Ovary (tissue), 9 donors: Measurements from ENCODE around the gene FAT1. TPM values are rescaled to one million over a fixed set of nuclear protein-coding genes. Genes with fewer than 3 reads are reported as not detected.

Source experiments
- DNase-seq, 5 donors: peaks; one replicate each; pipeline ENCODE4 v3.0.0-alpha.2; 2019 to 2020
- H3K27ac ChIP-seq, 2 donors: fragments of 200-600 bp; one replicate each; pipeline versions ENCODE4 v1.5.1 to v1.8.0; 2019 to 2022
- H3K27me3 ChIP-seq: fragments of 200-600 bp; one replicate; pipeline ENCODE4 v1.8.0; 2022
- H3K36me3 ChIP-seq: fragments of 200-600 bp; sonication (generic); one replicate; pipeline ENCODE4 v1.5.1; 2019
- H3K4me1 ChIP-seq: one replicate; pipeline ENCODE4 v1.8.1; 2013; ENCODE audit warnings: mild to moderate bottlenecking, moderate library complexity; ENCODE audit not compliant: insufficient read depth
- H3K4me3 ChIP-seq: fragments of 200-600 bp; sonication (generic); one replicate; pipeline ENCODE4 v1.5.1; 2017
- H3K9me3 ChIP-seq, 2 donors: fragments of 200-600 bp in 1 of 2; sonication (generic) in 1 of 2; one replicate each; pipeline versions ENCODE4 v1.5.1 to v1.8.1; 2013 to 2019; ENCODE audit warnings: mild to moderate bottlenecking in 1 of 2, moderate library complexity in 1 of 2
- EP300 ChIP-seq: sonication (generic); formaldehyde crosslinking; IDR thresholded peaks from one replicate; pipeline ENCODE4 v1.6.1; 2017; ENCODE audit warnings: antibody characterized with exemption
- POLR2A ChIP-seq: fragments of 450-650 bp; IDR thresholded peaks from one replicate; pipeline ENCODE4 v1.6.1; 2017; ENCODE audit warnings: antibody characterized with exemption, mild to moderate bottlenecking, moderate library complexity
- WGBS, 3 donors: extraction: QIAGEN DNeasy Blood & Tissue Kit in 1 of 3; methylation state at CpG; one replicate each; pipeline versions ENCODE4 v1.1.5 to v1.1.7; 2013 to 2017; 5-methylcytosine and 5-hydroxymethylcytosine counted together
- intact Hi-C, 4 donors: fragments of 100-400 bp; cut with DNase I; formaldehyde crosslinking; loops; one replicate each; pipeline versions ENCODE4 v1.11.0 to v1.15.1; 2022 to 2023
- polyA plus RNA-seq, 2 donors: library from polyadenylated mRNA; stranded (reverse); fragments of 200-250 nt in 1 of 2; fragments of 350-450 nt in 1 of 2; fragmentation: Illumina TruSeq in 1 of 2; extraction: RNeasy Lipid Tissue Mini Kit (QIAGEN cat#74804) in 1 of 2; gene quantifications; one replicate each; pipeline ENCODE4 v1.2.3, GENCODE V29; 2013 to 2014
- total RNA-seq, 7 donors: library from RNA; depleted of rRNA in 2 of 7; stranded (reverse); fragments of >200 nt in 2 of 7; fragmentation: NEBNext Ultra II Directional in 3 of 7; extraction: Animal tissue kit (Norgen Biotek cat#: 25700) in 3 of 7; gene quantifications; one replicate each; pipeline versions ENCODE4 v1.1.0 to v1.2.4, GENCODE V29; 2016 to 2023
- TF ChIP-seq, protein P1 (sequence below), 3 donors: fragments of 450-650 bp in 2 of 3; fragments of 200-600 bp in 1 of 3; IDR thresholded peaks; one replicate each; pipeline versions ENCODE4 v1.5.1 to v1.8.0; 2016 to 2022; ENCODE audit warnings: antibody characterized with exemption in 3 of 3, mild to moderate bottlenecking in 1 of 3
- donor health status: DM: no; HTN: no; CAD: no; lungs with moderate emphysema.
- donor health status: DM: no; HTN: no; CAD: no.
- donor health status: Bipolar disorder and iron deficiency.
- donor health status: DM: yes; HTN: yes; CAD: no.
- donor health status: DM: no; HTN: no; CAD: no.
- donor health status: DM: yes; HTN: yes; CAD: no.

The FAT1 gene
- total and polyA plus RNA-seq, 9 donors: 20.5 to 78.6 (median 46.6) TPM

DNA sequence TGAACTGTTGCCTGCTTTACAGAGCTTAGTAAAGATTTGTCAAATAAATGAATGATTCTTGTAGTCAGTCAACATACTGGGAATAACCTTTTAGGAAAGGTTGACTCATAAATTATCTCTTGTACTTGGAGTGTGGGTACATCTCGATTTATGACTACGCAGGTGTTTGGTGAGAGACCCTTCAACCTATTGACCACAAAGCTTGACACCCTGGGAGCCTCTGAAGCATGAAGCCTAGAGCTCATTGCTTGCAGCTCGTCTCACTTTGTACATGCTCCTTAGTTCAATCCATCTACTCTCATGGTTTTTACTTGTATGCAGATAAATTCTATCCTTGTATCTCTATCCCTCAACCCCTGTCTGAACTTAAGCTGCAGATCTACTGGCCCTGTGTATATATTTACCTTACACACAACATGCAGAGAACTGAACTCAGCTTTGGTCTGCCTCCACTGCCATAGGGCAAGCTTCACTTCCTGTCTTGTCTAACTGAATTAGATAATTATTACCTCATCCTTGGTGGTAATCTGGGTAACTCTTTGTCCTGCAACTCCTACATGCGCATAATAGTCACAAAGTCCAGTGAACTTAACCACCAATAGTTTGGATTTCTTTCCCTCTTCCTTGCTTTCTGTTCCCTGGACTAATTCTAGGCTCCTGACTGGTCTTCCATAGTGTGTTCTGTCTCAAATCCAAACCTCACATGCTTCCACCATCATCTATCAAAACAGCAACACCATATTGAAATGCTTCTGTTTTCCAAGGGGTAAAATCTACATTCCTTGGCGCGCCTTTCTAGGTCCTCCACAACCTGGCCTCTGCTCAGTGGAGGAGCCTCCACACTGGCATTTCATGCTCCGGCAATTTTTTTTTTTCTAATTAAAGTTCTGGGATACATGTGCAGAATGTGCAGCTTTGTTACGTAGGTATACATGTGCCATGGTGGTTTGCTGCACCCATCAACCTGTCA lies 32.2 kb upstream of the FAT1 start:
- WGBS, 3 donors: 90 to 95% (median 95%) methylated on average over 8 of the region's 8 CpGs
- Histone ChIP-seq H3K36me3 (no peaks in the 10 kb centered on the region), H3K9me3 (no peaks in the 10 kb centered on the region), H3K27me3 (no peaks in the 10 kb centered on the region), H3K4me3 (no peak overlapping the region), H3K27ac (no peak overlapping the region), H3K4me1 (no peaks in the 10 kb centered on the region)
- TF ChIP-seq, protein P1, sequence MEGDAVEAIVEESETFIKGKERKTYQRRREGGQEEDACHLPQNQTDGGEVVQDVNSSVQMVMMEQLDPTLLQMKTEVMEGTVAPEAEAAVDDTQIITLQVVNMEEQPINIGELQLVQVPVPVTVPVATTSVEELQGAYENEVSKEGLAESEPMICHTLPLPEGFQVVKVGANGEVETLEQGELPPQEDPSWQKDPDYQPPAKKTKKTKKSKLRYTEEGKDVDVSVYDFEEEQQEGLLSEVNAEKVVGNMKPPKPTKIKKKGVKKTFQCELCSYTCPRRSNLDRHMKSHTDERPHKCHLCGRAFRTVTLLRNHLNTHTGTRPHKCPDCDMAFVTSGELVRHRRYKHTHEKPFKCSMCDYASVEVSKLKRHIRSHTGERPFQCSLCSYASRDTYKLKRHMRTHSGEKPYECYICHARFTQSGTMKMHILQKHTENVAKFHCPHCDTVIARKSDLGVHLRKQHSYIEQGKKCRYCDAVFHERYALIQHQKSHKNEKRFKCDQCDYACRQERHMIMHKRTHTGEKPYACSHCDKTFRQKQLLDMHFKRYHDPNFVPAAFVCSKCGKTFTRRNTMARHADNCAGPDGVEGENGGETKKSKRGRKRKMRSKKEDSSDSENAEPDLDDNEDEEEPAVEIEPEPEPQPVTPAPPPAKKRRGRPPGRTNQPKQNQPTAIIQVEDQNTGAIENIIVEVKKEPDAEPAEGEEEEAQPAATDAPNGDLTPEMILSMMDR (IDR thresholded peaks at IDR 0.05): no peak
- TF ChIP-seq POLR2A: no peak
- TF ChIP-seq EP300: no peak
- no peak for DNase-seq
- intact Hi-C loops: no loop called here

DNA sequence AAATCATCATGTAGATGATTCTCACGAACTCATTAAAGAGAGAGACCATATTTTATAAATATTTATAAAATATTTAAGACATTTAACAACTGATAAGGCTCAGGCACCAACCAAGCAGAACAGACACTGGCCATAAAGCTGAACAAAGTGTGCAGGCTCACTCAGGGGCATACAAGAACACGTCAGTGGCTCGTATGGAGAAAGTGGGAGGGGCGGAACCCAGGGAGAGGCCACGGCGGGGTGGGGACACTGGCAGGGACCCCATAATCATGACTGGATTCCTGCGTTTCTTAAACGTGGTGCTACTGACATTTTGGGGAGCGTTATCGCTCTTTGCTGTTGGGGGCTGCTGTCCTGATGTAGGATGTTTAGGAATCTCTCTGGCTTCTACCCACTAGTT lies 31.3 kb upstream of the FAT1 start:
- intact Hi-C loops: no loop called here
- H3K27ac ChIP-seq: no peak overlapping the region
- no peak for DNase-seq
- H3K9me3 ChIP-seq: no peaks in the 10 kb centered on the region
- 61 to 71% (median 70%) methylated on average over 10 of the region's 10 CpGs for WGBS, 3 donors
- H3K4me3 ChIP-seq: no peak overlapping the region
- no peaks in the 10 kb centered on the region for H3K36me3 ChIP-seq
- H3K27me3 ChIP-seq: no peaks in the 10 kb centered on the region
- no peaks in the 10 kb centered on the region for H3K4me1 ChIP-seq
- TF ChIP-seq, protein P1 (IDR thresholded peaks at IDR 0.05): no peak
- TF ChIP-seq POLR2A (no peak), EP300 (no peak)

DNA sequence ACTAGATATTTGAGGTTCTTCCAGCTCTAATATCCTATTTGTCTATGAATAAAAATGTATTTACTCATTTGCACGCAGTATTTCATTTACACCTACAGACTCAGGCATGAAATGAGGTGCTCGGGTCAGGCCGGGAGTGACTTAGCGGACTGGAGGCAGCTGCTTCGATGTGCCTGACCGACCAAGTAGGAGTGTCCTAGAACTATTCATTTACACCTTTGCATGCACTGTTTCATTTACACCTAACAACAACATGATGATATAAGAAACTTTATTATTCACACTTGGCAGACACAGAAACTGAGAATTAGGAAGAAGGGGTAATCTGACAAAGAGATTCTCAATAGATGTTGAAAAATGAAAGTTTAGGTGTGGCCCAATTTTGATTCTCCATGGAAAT lies 28.7 kb upstream of the FAT1 start:
- intact Hi-C loops: no loop called here
- H3K27me3 ChIP-seq: no peaks in the 10 kb centered on the region
- H3K4me1 ChIP-seq: no peaks in the 10 kb centered on the region
- no peaks in the 10 kb centered on the region for H3K9me3 ChIP-seq
- no peak for TF ChIP-seq POLR2A
- TF ChIP-seq EP300: no peak
- TF ChIP-seq, protein P1 (IDR thresholded peaks at IDR 0.05): no peak
- H3K27ac ChIP-seq: no peak overlapping the region
- H3K4me3 ChIP-seq: no peak overlapping the region
- H3K36me3 ChIP-seq: no peaks in the 10 kb centered on the region
- no peak for DNase-seq
- WGBS, 3 donors: 81 to 88% (median 84%) methylated on average over 6 of the region's 6 CpGs

DNA sequence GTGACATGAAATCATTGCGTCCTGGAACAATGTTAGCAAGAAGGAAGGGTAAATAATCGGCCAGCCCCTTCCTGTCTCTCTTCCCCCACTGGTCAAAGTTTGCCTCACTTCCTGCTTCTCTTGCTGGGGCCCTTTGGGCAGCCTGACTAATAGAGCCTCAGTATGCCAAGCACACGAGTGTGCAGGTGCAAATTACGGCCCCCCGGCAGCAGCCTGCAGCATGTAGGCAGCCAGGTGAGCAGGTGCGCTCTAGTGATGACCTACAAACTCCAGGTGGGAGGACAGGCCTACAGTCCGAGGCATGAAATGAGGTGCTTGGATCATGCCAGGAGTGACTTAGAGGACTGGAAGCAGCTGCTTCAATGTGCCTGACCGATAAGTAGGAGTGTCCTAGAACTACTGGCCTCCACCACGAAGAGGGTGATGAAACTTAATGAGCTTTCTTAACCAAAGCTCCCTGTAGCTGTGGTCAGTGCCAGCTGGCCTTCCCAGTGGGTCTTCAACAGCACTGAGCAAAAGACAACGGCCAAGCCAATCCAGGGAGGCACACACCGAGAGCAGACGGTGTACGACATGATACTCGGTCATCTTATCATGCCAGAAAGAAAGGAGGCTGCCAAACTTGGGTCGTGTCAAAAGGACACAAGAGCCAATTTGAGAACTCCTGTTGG lies 26.1 kb upstream of the FAT1 start:
- 82 to 84% (median 83%) methylated on average over 15 of the region's 15 CpGs for WGBS, 3 donors
- TF ChIP-seq POLR2A: no peak
- TF ChIP-seq, protein P1 (IDR thresholded peaks at IDR 0.05): no peak
- TF ChIP-seq EP300: no peak

More for the DNA sequence above, 26.1 kb upstream of the FAT1 start:
- Histone ChIP-seq H3K4me1 (no peaks in the 10 kb centered on the region), H3K27ac (no peak overlapping the region), H3K36me3 (no peaks in the 10 kb centered on the region), H3K9me3 (no peaks in the 10 kb centered on the region), H3K4me3 (no peak overlapping the region), H3K27me3 (no peaks in the 10 kb centered on the region)
- no peak for DNase-seq
- intact Hi-C loops: no loop called here
